ENCODE measurements around the gene MGST3. TPM values are rescaled to one million over a fixed set of nuclear protein-coding genes. Genes with fewer than 3 reads are reported as not detected.

Gene MGST3
- total and polyA plus RNA-seq, 2 of the 4 experiments (the other 2 are of a cell fraction) = 159 to 213 TPM

GRCh38 chr1:165616987-165617546, 14.0 kb upstream of the MGST3 start:
- no peak overlapping the region for H3K23ac ChIP-seq (ENCODE audit: low read depth, low read length)
- dilution Hi-C loops (cut with HindIII; ENCODE audit: low sequenced_read_pairs, unreplicated experiment) (no loop called here), in situ Hi-C loops (cut with MboI; ENCODE audit: low sequenced_read_pairs) (loop anchor here (25.0 kb wide), 1 partner anchor 870 kb away; no protein-coding TSS in a partner anchor), intact Hi-C loops (cut with micrococcal nuclease) (no loop called here)
- H3K27ac ChIP-seq (ENCODE audit: insufficient read depth, low read length) = no peak overlapping the region
- H3K9me1 ChIP-seq (ENCODE audit: insufficient read depth, low read length) = no peaks in the 10 kb centered on the region
- H3K9ac ChIP-seq (ENCODE audit: low read depth, low read length) = no peak overlapping the region
- no peaks in the 10 kb centered on the region for H3K79me1 ChIP-seq (ENCODE audit: low read depth in 1 of 2, low read length in 2 of 2)
- CTCF ChIA-PET = no interaction called here
- no peak for ATAC-seq (ENCODE audit: low read depth)
- no peak overlapping the region for H2BK5ac ChIP-seq (ENCODE audit: low read depth, low read length, poor library complexity, severe bottlenecking)
- H2AFZ ChIP-seq (replicated peaks; ENCODE audit: low read length, poor library complexity) = no peak overlapping the region
- no peak overlapping the region for H3K4me3 ChIP-seq (ENCODE audit: insufficient read depth, low read depth, low read length)
- no peak overlapping the region for H2AK5ac ChIP-seq (ENCODE audit: low read depth, low read length)
- TF ChIP-seq CTCF (conservative IDR thresholded peaks at IDR 0.05; ENCODE audit: low read depth, low read length) (no peak), MXI1 (IDR thresholded peaks at IDR 0.05; ENCODE audit: borderline replicate concordance, low read depth, low read length) (no peak), ELK1 (IDR thresholded peaks at IDR 0.05; ENCODE audit: borderline replicate concordance, low read depth, low read length) (no peak), SMC3 (IDR thresholded peaks at IDR 0.05; ENCODE audit: low read depth, low read length) (no peak), POLR2A (IDR thresholded peaks at IDR 0.05; ENCODE audit: low read depth, low read length) (no peak), CEBPB (IDR thresholded peaks at IDR 0.05; ENCODE audit: low read depth, low read length) (no peak), MAFK (IDR thresholded peaks at IDR 0.05; ENCODE audit: low read depth, low read length) (no peak), USF2 (IDR thresholded peaks at IDR 0.05; ENCODE audit: low read depth, low read length) (no peak), BHLHE40 (IDR thresholded peaks at IDR 0.05; ENCODE audit: low read depth, low read length) (no peak), NFE2L2 (IDR thresholded peaks at IDR 0.05; ENCODE audit: low read depth, low read length) (no peak), MAZ (IDR thresholded peaks at IDR 0.05; ENCODE audit: borderline replicate concordance, low read depth, low read length) (no peak), FOS (IDR thresholded peaks at IDR 0.05; ENCODE audit: low read depth, low read length) (no peak)
- no peak overlapping the region for H3K4ac ChIP-seq (ENCODE audit: low read depth, low read length)
- no peak overlapping the region for H2BK120ac ChIP-seq (ENCODE audit: low read depth, low read length)
- H4K91ac ChIP-seq (ENCODE audit: insufficient read depth, low read depth, low read length) = no peak overlapping the region
- H3K36me3 ChIP-seq (ENCODE audit: control insufficient read depth, insufficient read depth, low read length) = no peaks in the 10 kb centered on the region
- H2AK9ac ChIP-seq (replicated peaks; ENCODE audit: low read depth, low read length, poor library complexity) = no peak overlapping the region
- H4K20me1 ChIP-seq (ENCODE audit: insufficient read depth, low read length) = no peaks in the 10 kb centered on the region
- no peak overlapping the region for H2BK15ac ChIP-seq (ENCODE audit: low read depth, low read length)
- POLR2A ChIA-PET (ENCODE audit: unreplicated experiment) = no interaction called here
- no TSS peak for BruUV-seq (replicated peaks)
- H4K8ac ChIP-seq (ENCODE audit: low read depth in 2 of 2, low read length in 2 of 2) = no peak overlapping the region
- 97% methylated on average over 5 of the region's 8 CpGs; no CpG with 5 or more reads in 1 of the 2 experiments for WGBS, 2 experiments (ENCODE audit: extremely low coverage in 2 of 2, insufficient read length in 1 of 2)
- H3K9me3 ChIP-seq (ENCODE audit: control insufficient read depth, insufficient read depth, low read length) = no peaks in the 10 kb centered on the region
- H3K56ac ChIP-seq (ENCODE audit: extremely low read depth, insufficient read depth, low read length) = no peak overlapping the region
- H2BK20ac ChIP-seq (ENCODE audit: low read depth, low read length) = no peak overlapping the region
- H3K14ac ChIP-seq (replicated peaks; ENCODE audit: low read depth, low read length) = no peak overlapping the region
- H4K5ac ChIP-seq (ENCODE audit: low read depth, low read length) = no peak overlapping the region
- DNase-seq = no peak
- no peak overlapping the region for H3K4me2 ChIP-seq (ENCODE audit: low read depth, low read length)
- H3K4me1 ChIP-seq (ENCODE audit: control insufficient read depth, insufficient read depth, low read length) = no peaks in the 10 kb centered on the region
- peaks cover 7% of the 10 kb centered on the region for H3K27me3 ChIP-seq (ENCODE audit: control insufficient read depth, insufficient read depth, low read length)
- H3K18ac ChIP-seq (ENCODE audit: low read depth, low read length) = no peak overlapping the region
